ENCODE data around the gene CPA2.

CPA2 gene

GRCh38 chr7:130262448-130262847, 4.2 kb upstream of the CPA2 start:
- no peak for DNase-seq (ENCODE audit: low spot score)
- in situ Hi-C loops (cut with MboI; ENCODE audit: low pct_unique_long_range_greater_than_20kb, low sequenced_read_pairs, unreplicated experiment) = no loop called here
- no peak for TF ChIP-seq CTCF (IDR thresholded peaks at IDR 0.05; ENCODE audit: extremely low read depth, insufficient read depth, missing control alignments)

GRCh38 chr7:130263130-130263529, 3.5 kb upstream of the CPA2 start:
- TF ChIP-seq CTCF (IDR thresholded peaks at IDR 0.05; ENCODE audit: extremely low read depth, insufficient read depth, missing control alignments) = no peak
- no peak for DNase-seq (ENCODE audit: low spot score)
- in situ Hi-C loops (cut with MboI; ENCODE audit: low pct_unique_long_range_greater_than_20kb, low sequenced_read_pairs, unreplicated experiment) = no loop called here

GRCh38 chr7:130266961-130267321, 278 bp downstream of the CPA2 start:
- TF ChIP-seq CTCF (IDR thresholded peaks at IDR 0.05; ENCODE audit: extremely low read depth, insufficient read depth, missing control alignments) = no peak
- no peak for DNase-seq (ENCODE audit: low spot score)
- in situ Hi-C loops (cut with MboI; ENCODE audit: low pct_unique_long_range_greater_than_20kb, low sequenced_read_pairs, unreplicated experiment) = no loop called here

- DNase-seq (ENCODE audit: low spot score) = no peak
- TF ChIP-seq CTCF (IDR thresholded peaks at IDR 0.05; ENCODE audit: extremely low read depth, insufficient read depth, missing control alignments) = no peak
- in situ Hi-C loops (cut with MboI; ENCODE audit: low pct_unique_long_range_greater_than_20kb, low sequenced_read_pairs, unreplicated experiment) = no loop called here
Measured at GRCh38 chr7:130268463-130269317, 2.0 kb downstream of the CPA2 start.

- in situ Hi-C loops (cut with MboI; ENCODE audit: low pct_unique_long_range_greater_than_20kb, low sequenced_read_pairs, unreplicated experiment) = no loop called here
- DNase-seq (ENCODE audit: low spot score) = no peak
- no peak for TF ChIP-seq CTCF (IDR thresholded peaks at IDR 0.05; ENCODE audit: extremely low read depth, insufficient read depth, missing control alignments)
Measured at GRCh38 chr7:130269318-130269694, 2.6 kb downstream of the CPA2 start.

GRCh38 chr7:130270947-130271800, 4.5 kb downstream of the CPA2 start:
- no peak for DNase-seq (ENCODE audit: low spot score)
- in situ Hi-C loops (cut with MboI; ENCODE audit: low pct_unique_long_range_greater_than_20kb, low sequenced_read_pairs, unreplicated experiment) = no loop called here
- TF ChIP-seq CTCF (IDR thresholded peaks at IDR 0.05; ENCODE audit: extremely low read depth, insufficient read depth, missing control alignments) = no peak

Data from GM13977 (cell line).